Adipocyte (in vitro differentiated cells): ENCODE measurements around the gene DGKI.

Experiments used
- DNase-seq: peaks from one replicate; pipeline ENCODE4 v3.0.0-alpha.2; 2015; ENCODE audit warnings: low read depth
- H3K27me3 ChIP-seq: replicated peaks from 2 replicates; pipeline ENCODE4 v1.7.0; 2013; ENCODE audit warnings: mild to moderate bottlenecking, low read length, moderate library complexity; ENCODE audit not compliant: control insufficient read depth, insufficient read depth
- H3K36me3 ChIP-seq: 2 replicates; pipeline ENCODE4 v1.7.0; 2013; ENCODE audit warnings: low read length, mild to moderate bottlenecking, moderate library complexity; ENCODE audit not compliant: control insufficient read depth, insufficient read depth, severe bottlenecking
- H3K4me1 ChIP-seq: 2 replicates; pipeline ENCODE4 v1.7.0; 2013; ENCODE audit warnings: mild to moderate bottlenecking, low read length, moderate library complexity; ENCODE audit not compliant: control insufficient read depth, insufficient read depth
- H3K4me3 ChIP-seq: 2 replicates; pipeline ENCODE4 v1.7.0; 2013; ENCODE audit warnings: mild to moderate bottlenecking, low read length, moderate library complexity
- H3K9ac ChIP-seq: 2 replicates; pipeline ENCODE4 v1.7.0; 2013; ENCODE audit warnings: mild to moderate bottlenecking, low read length, moderate library complexity
- H3K9me3 ChIP-seq: 2 replicates; pipeline ENCODE4 v1.7.0; 2013; ENCODE audit warnings: mild to moderate bottlenecking, low read length, moderate library complexity; ENCODE audit not compliant: control insufficient read depth

The DGKI gene

DNA sequence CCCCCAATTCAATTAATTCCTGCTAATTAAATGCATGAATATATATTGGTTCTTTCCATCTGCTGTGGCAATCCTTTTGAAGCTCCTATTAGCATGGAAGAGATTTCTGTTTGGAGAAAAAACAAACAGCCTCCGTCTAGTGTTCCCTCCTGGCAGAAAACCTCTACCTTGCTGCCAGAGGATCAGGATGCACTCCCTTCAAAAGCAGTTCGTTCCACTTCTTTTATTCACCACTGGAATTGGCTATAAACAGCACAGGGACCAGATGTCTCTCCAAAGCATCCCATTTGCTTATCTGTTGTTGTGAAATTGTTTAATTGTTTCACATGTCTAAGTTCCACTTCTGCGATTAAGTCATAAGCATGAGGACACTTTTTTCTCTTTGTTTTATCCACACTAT is 425.4 kb downstream of the DGKI start:
- Histone ChIP-seq H3K4me3 (no peak overlapping the region), H3K36me3 (no peaks in the 10 kb centered on the region), H3K9me3 (no peaks in the 10 kb centered on the region), H3K9ac (no peak overlapping the region), H3K27me3 (no peaks in the 10 kb centered on the region), H3K4me1 (peaks cover 8% of the 10 kb centered on the region)
- no peak for DNase-seq

GRCh38 chr7:137418841-137419240 is 427.9 kb downstream of the DGKI start:
- H3K27me3 ChIP-seq, result no peaks in the 10 kb centered on the region
- H3K9ac ChIP-seq, result no peak overlapping the region

GRCh38 chr7:137417464-137417863 is 429.3 kb downstream of the DGKI start:
- H3K4me3 ChIP-seq, result no peak overlapping the region
- no peak overlapping the region for H3K9ac ChIP-seq
- DNase-seq, result no peak
- no peaks in the 10 kb centered on the region for H3K9me3 ChIP-seq
- H3K27me3 ChIP-seq, result no peaks in the 10 kb centered on the region
- H3K36me3 ChIP-seq, result no peaks in the 10 kb centered on the region
- peaks cover 8% of the 10 kb centered on the region for H3K4me1 ChIP-seq

More at GRCh38 chr7:137418841-137419240, 427.9 kb downstream of the DGKI start:
- Histone ChIP-seq H3K4me1 (peaks cover 8% of the 10 kb centered on the region), H3K4me3 (no peak overlapping the region), H3K9me3 (no peaks in the 10 kb centered on the region), H3K36me3 (no peaks in the 10 kb centered on the region)
- no peak for DNase-seq

DNA sequence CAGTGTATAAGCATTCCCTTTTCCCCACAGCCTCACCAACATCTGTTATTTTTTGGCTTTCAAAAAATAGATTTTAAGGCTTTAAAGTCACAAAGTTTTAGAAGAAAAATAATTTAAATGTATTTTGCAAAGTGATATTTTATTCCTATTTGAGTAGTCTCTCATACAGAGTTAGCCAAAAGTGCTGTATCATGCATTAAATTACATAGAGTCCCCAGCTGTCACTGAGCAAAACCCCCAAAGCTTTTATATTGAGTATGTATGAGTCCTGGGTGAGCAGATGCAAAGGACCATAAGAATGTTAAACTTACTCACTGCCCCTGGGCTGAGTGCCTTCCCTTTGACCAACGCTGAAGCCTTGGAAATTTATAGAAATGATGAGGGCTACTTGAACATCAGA is 432.9 kb downstream of the DGKI start:
- Histone ChIP-seq H3K4me3 (no peak overlapping the region), H3K9ac (no peak overlapping the region), H3K27me3 (no peaks in the 10 kb centered on the region), H3K36me3 (no peaks in the 10 kb centered on the region), H3K4me1 (peaks cover 8% of the 10 kb centered on the region), H3K9me3 (no peaks in the 10 kb centered on the region)
- DNase-seq, result no peak

GRCh38 chr7:137411446-137411845 is 435.3 kb downstream of the DGKI start:
- H3K9ac ChIP-seq, result no peak overlapping the region
- H3K36me3 ChIP-seq, result no peaks in the 10 kb centered on the region
- no peaks in the 10 kb centered on the region for H3K9me3 ChIP-seq
- no peaks in the 10 kb centered on the region for H3K27me3 ChIP-seq
- no peak for DNase-seq
- H3K4me3 ChIP-seq, result no peak overlapping the region
- H3K4me1 ChIP-seq, result no peaks in the 10 kb centered on the region

DNA sequence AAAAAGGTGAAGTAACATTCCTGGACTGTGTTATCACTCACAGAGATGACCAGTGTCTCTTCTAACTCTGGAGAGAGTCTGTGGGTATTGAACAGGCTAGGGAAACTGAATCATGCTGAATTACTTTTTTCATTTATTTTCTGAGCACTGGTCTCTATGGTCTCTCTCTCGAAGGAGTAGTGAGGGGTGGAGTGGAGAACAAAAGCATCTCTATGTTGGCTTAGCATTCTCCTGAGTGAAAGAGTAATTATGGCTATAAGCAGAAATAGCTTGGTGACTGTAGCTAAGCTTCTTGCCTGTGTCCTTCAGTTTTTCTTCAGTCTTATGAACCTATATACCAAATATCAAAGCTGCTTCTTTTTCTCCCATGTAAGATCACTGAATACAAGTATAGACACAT is 438.6 kb downstream of the DGKI start:
- no peaks in the 10 kb centered on the region for H3K36me3 ChIP-seq
- no peak for DNase-seq
- no peak overlapping the region for H3K4me3 ChIP-seq
- H3K27me3 ChIP-seq, result no peaks in the 10 kb centered on the region
- H3K4me1 ChIP-seq, result peaks cover 3% of the 10 kb centered on the region
- H3K9ac ChIP-seq, result no peak overlapping the region
- H3K9me3 ChIP-seq, result no peaks in the 10 kb centered on the region

GRCh38 chr7:137407078-137407477 is 439.7 kb downstream of the DGKI start:
- H3K27me3 ChIP-seq, result no peaks in the 10 kb centered on the region
- H3K4me3 ChIP-seq, result no peak overlapping the region
- peaks cover 3% of the 10 kb centered on the region for H3K4me1 ChIP-seq
- no peak overlapping the region for H3K9ac ChIP-seq
- H3K9me3 ChIP-seq, result no peaks in the 10 kb centered on the region
- H3K36me3 ChIP-seq, result no peaks in the 10 kb centered on the region
- DNase-seq, result no peak

DNA sequence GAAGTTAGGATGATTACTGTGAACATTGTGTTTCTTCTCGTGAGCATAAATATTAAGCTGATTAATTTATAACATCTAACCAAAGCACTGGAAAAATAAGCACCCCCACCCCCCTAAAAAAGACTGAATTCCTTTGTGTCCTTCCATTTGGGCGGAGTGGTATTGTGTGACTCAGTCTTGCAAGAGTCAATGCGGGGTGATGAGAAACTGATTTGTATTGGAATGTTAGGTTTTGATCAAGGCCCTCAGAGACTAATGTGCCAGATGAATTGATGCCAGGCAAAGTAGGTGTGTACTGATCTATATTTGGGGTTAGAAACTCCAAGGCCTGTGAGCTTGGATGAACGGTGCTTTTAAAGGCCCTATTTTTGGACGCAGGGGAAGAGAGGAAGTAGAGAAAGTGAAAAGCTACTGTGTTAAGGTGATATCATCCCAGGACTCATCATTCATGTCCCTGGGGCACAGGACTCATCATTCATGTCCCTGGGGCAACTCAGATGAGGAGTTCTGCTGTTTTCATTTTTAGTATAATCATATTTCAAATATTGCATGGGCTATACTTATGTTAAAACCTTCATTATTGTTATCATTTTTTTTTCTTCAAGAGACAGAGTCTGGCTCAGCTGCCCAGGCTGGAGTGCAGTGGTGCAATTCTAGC is 442.0 kb downstream of the DGKI start:
- Histone ChIP-seq H3K4me3 (no peak overlapping the region), H3K9ac (no peak overlapping the region), H3K27me3 (no peaks in the 10 kb centered on the region), H3K4me1 (peaks cover 8% of the 10 kb centered on the region), H3K9me3 (no peaks in the 10 kb centered on the region), H3K36me3 (no peaks in the 10 kb centered on the region)
- no peak for DNase-seq

DNA sequence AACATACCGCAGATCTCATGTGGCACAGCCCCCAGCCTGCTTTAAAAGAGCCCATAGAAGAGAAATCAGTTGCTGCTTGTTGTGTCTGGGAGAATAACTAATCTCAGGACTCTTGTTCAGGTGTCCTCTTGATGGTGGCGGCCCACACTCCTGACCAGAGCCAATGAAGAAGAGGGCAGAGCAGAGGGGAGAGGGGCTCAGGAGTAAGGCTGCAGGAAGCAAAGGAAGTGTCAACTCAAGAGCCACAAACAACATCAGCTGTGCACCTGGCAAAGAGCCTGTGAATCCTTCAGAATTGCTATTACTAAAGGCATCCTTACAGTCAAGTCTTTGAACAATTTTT is 443.4 kb downstream of the DGKI start:
- no peak for DNase-seq
- Histone ChIP-seq H3K27me3 (no peaks in the 10 kb centered on the region), H3K9ac (no peak overlapping the region), H3K4me3 (no peak overlapping the region), H3K36me3 (no peaks in the 10 kb centered on the region), H3K9me3 (no peaks in the 10 kb centered on the region), H3K4me1 (peaks cover 8% of the 10 kb centered on the region)

DNA sequence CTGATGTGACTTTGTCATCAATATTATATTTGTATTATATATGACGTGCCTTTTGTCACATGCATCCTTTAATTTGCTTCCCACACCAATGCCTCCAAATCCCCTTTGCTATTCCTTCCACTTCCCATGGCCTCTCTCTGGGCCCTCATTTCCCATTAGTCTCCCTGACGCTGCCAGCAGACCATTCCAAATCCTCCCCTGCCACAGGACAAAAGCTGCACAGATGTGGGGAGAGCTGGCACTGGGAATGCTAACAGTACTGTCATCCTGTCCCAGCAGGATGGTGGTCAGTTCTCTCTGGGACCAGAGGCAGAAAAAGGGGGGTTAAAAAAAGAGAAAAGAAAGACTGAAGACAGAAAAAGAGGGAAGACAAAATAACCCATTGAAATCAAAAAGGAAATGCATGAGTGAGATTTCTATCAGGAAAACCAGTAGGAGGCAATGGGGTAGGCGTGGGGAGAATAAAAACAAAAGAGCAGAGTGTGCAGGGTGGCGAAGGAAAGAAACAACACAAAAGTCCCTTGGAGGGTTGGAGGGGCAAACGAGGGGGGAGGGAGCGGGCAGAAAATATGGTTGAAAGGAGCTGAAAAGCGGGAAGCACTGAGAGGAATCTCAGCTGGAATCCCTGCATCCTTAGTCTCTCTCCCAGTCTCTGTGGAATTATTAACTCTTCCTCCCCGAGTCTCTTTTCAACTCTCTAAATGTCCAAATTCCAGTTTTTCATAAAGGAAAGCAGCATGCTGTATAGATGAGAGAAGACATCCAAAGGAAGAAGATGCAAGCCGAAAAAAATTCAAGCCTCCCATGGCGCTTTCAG is 444.0 kb downstream of the DGKI start:
- Histone ChIP-seq H3K4me3 (no peak overlapping the region), H3K36me3 (no peaks in the 10 kb centered on the region), H3K9me3 (no peaks in the 10 kb centered on the region), H3K27me3 (no peaks in the 10 kb centered on the region), H3K9ac (no peak overlapping the region), H3K4me1 (peaks cover 8% of the 10 kb centered on the region)
- no peak for DNase-seq

DNA sequence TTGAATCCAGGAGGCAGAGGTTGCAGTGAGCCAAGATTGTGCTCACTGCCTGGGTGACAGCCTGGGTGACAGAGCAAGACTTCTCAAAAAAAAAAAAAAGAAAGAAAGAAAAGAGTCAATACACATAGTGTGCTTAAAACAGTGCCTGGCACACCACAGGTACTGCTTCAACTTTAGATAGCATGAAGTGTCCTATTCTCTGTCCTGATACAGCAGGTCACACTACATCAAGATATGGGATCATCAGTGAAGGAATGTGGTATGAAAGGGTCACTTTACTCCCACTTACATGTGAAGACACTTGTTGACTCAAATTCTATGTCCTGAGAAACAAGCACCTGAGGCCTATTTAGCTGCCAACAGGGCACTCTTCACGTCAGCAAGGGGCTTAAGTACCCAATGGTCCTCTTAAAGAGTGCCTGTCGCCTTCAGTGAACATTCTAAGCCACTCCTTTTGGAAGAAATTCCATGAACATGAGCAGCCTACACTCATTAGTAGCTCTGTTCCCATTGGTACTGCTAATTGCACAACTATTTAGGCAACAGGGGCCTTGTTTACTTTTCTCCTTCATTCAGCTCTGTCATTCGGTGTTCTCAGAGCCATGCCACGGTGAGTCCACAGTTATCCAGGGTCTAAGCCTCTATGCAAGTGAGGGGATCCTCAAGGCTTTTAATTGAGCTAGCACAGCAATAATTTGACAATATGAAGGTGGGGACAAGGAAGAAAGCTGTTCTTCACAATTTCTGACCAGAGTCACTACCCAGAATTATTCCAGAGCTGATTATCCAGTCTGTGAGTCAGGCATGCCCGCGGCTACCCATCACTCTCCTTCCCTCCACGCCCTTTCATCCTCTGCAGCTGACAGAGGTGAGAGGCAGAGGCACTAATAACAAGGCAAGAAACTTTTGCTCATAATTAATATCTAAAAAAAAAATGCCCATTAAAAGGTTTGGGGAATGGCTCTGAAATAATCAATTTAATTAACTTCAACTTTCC is 446.6 kb downstream of the DGKI start:
- no peak overlapping the region for H3K4me3 ChIP-seq
- H3K4me1 ChIP-seq, result peaks cover 8% of the 10 kb centered on the region
- DNase-seq, result peak; percentile 65

More for the DNA sequence above, 446.6 kb downstream of the DGKI start:
- Histone ChIP-seq H3K36me3 (peaks cover 13% of the 10 kb centered on the region), H3K9ac (no peak overlapping the region), H3K9me3 (no peaks in the 10 kb centered on the region), H3K27me3 (no peaks in the 10 kb centered on the region)
